Hepatocyte (in vitro differentiated cells): Measurements from ENCODE around the gene FBXO41. TPM values are rescaled to one million over a fixed set of nuclear protein-coding genes. Genes with fewer than 3 reads are reported as not detected.

ENCODE experiments used
- DNase-seq: peaks from one replicate; pipeline ENCODE4 v3.0.0-alpha.2; 2016; ENCODE audit warnings: low spot score
- H2AFZ ChIP-seq: fragments of 200-600 bp; sonication (generic); 2 replicates; pipeline ENCODE4 v1.6.0; 2016; ENCODE audit warnings: antibody characterized with exemption, mild to moderate bottlenecking
- H3K27ac ChIP-seq: fragments of 200-600 bp; sonication (generic); 2 replicates; pipeline ENCODE4 v1.5.1; 2016; ENCODE audit warnings: mild to moderate bottlenecking
- H3K27me3 ChIP-seq: fragments of 200-600 bp; sonication (generic); 2 replicates; pipeline ENCODE4 v1.6.1; 2016
- H3K36me3 ChIP-seq: fragments of 200-600 bp; sonication (generic); replicated peaks from 2 replicates; pipeline ENCODE4 v1.5.1; 2016; ENCODE audit warnings: low read depth; ENCODE audit not compliant: insufficient read depth
- H3K4me1 ChIP-seq: fragments of 200-600 bp; sonication (generic); 2 replicates; pipeline ENCODE4 v1.5.1; 2016; ENCODE audit warnings: mild to moderate bottlenecking, moderate library complexity; ENCODE audit not compliant: insufficient read depth
- H3K4me2 ChIP-seq: fragments of 200-600 bp; sonication (generic); 2 replicates; pipeline ENCODE4 v1.6.0; 2016
- H3K4me3 ChIP-seq: fragments of 200-600 bp; sonication (generic); 2 replicates; pipeline ENCODE4 v1.5.1; 2016; ENCODE audit warnings: mild to moderate bottlenecking
- H3K79me2 ChIP-seq: fragments of 200-600 bp; sonication (generic); 2 replicates; pipeline ENCODE4 v1.6.0; 2017; ENCODE audit warnings: mild to moderate bottlenecking
- H3K9me2 ChIP-seq: fragments of 200-600 bp; sonication (generic); replicated peaks from 2 replicates; pipeline ENCODE4 v1.6.0; 2017; ENCODE audit warnings: mild to moderate bottlenecking; ENCODE audit not compliant: insufficient read depth
- H3K9me3 ChIP-seq: fragments of 200-600 bp; sonication (generic); 2 replicates; pipeline ENCODE4 v1.5.1; 2016; ENCODE audit warnings: low read depth, mild to moderate bottlenecking
- H4K20me1 ChIP-seq: fragments of 200-600 bp; sonication (generic); 2 replicates; pipeline ENCODE4 v1.6.0; 2016; ENCODE audit warnings: mild to moderate bottlenecking; ENCODE audit not compliant: insufficient read depth, poor library complexity, severe bottlenecking
- EZH2 ChIP-seq: fragments of 200-600 bp; sonication (generic); IDR thresholded peaks from 2 replicates; pipeline ENCODE4 v1.6.1; 2016; ENCODE audit warnings: antibody characterized with exemption, mild to moderate bottlenecking, borderline replicate concordance
- EZH2phosphoT487 ChIP-seq: fragments of 200-600 bp; sonication (generic); IDR thresholded peaks from one replicate; pipeline ENCODE4 v1.6.1; 2018; ENCODE audit warnings: antibody characterized with exemption, mild to moderate bottlenecking, low read depth, moderate library complexity; ENCODE audit not compliant: unreplicated experiment, severe bottlenecking
- WGBS: methylation state at CpG from one replicate; pipeline ENCODE4 v1.1.6; 2016; ENCODE audit warnings: low lambda C conversion rate; ENCODE audit errors: missing lambda C conversion rate; 5-methylcytosine and 5-hydroxymethylcytosine counted together
- polyA plus RNA-seq: library from polyadenylated mRNA; unstranded; fragments of >200 nt; fragmentation: Nextera tagmentation; extraction: Ambion mirVana; gene quantifications from 2 replicates; pipeline ENCODE4 v1.2.1, GENCODE V29; 2016
- total RNA-seq: library from RNA; depleted of rRNA; stranded (reverse); fragments of >200 nt; gene quantifications from 2 replicates; pipeline ENCODE4 v1.2.3, GENCODE V29; 2014
- TF ChIP-seq, protein P1 (sequence below): fragments of 200-600 bp; sonication (generic); IDR thresholded peaks from 2 replicates; pipeline ENCODE4 v1.5.1; 2016; ENCODE audit warnings: antibody characterized with exemption, mild to moderate bottlenecking; ENCODE audit not compliant: poor library complexity

FBXO41 gene
- total and polyA plus RNA-seq, 2 experiments from 2014 or later: 1.2 to 2.1 TPM

DNA sequence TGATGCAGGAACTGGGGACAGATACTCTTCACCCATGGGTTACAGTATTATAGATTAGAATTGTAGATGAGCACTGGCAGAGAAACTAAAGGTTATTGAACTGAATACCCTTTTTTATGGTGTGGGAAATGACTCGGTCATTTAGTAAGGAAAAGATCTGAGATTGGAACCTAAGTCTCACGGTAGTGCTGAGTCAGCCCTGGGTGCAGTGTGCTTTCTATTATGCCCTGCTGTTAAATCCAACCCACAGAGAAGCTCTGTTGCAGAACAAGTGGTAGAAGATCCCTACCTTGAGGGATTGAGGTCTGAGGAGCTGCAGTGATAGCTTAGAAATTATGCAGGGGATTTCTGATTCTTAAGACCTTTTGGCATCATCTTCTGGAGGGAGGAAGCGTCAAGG lies 37.4 kb downstream of the FBXO41 start:
- H3K4me3 ChIP-seq: no peak overlapping the region
- WGBS: 95% methylated on average over 3 of the region's 3 CpGs
- H3K36me3 ChIP-seq: no peaks in the 10 kb centered on the region
- TF ChIP-seq EZH2phosphoT487 (no peak), EZH2 (no peak)
- TF ChIP-seq, protein P1, sequence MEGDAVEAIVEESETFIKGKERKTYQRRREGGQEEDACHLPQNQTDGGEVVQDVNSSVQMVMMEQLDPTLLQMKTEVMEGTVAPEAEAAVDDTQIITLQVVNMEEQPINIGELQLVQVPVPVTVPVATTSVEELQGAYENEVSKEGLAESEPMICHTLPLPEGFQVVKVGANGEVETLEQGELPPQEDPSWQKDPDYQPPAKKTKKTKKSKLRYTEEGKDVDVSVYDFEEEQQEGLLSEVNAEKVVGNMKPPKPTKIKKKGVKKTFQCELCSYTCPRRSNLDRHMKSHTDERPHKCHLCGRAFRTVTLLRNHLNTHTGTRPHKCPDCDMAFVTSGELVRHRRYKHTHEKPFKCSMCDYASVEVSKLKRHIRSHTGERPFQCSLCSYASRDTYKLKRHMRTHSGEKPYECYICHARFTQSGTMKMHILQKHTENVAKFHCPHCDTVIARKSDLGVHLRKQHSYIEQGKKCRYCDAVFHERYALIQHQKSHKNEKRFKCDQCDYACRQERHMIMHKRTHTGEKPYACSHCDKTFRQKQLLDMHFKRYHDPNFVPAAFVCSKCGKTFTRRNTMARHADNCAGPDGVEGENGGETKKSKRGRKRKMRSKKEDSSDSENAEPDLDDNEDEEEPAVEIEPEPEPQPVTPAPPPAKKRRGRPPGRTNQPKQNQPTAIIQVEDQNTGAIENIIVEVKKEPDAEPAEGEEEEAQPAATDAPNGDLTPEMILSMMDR: no peak
- no peaks in the 10 kb centered on the region for H3K9me3 ChIP-seq
- no peaks in the 10 kb centered on the region for H3K27me3 ChIP-seq
- H3K79me2 ChIP-seq: peaks cover 21% of the 10 kb centered on the region
- no peaks in the 10 kb centered on the region for H3K4me1 ChIP-seq
- H4K20me1 ChIP-seq: peaks cover 32% of the 10 kb centered on the region
- no peaks in the 10 kb centered on the region for H3K9me2 ChIP-seq
- H2AFZ ChIP-seq: no peak overlapping the region
- no peak for DNase-seq
- no peak overlapping the region for H3K4me2 ChIP-seq
- no peak overlapping the region for H3K27ac ChIP-seq

DNA sequence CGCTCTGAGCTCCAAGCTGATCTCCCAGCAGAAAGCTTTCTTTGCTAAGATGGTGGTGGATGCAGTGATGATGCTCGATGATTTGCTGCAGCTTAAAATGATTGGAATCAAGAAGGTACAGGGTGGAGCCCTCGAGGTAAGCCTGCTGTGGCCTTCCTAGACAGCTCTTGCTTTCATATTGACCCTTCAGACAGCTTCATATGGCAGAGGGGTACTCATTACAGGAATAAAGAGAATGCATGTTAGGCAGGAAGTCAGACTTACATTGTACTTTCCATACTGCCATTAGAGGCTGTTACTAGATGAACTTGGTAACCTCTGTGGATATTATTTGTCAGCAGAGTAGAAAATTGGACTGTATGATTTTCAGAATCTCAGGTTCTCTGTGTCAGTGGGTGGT lies 39.7 kb downstream of the FBXO41 start:
- DNase-seq: no peak
- H2AFZ ChIP-seq: no peak overlapping the region
- no peaks in the 10 kb centered on the region for H3K9me2 ChIP-seq
- WGBS: 93% methylated on average over 3 of the region's 3 CpGs
- peaks cover 50% of the 10 kb centered on the region for H4K20me1 ChIP-seq
- no peaks in the 10 kb centered on the region for H3K4me1 ChIP-seq
- TF ChIP-seq EZH2 (no peak), EZH2phosphoT487 (no peak)
- TF ChIP-seq, protein P1: no peak
- no peak overlapping the region for H3K4me3 ChIP-seq
- H3K79me2 ChIP-seq: peaks cover 40% of the 10 kb centered on the region
- H3K36me3 ChIP-seq: no peaks in the 10 kb centered on the region
- no peaks in the 10 kb centered on the region for H3K9me3 ChIP-seq
- no peak overlapping the region for H3K4me2 ChIP-seq
- no peak overlapping the region for H3K27ac ChIP-seq
- H3K27me3 ChIP-seq: no peaks in the 10 kb centered on the region

GRCh38 chr2:73243884-73244570 lies 40.3 kb downstream of the FBXO41 start:
- TF ChIP-seq EZH2phosphoT487 (no peak), EZH2 (no peak)
- TF ChIP-seq, protein P1: no peak
- Histone ChIP-seq H2AFZ (no peak overlapping the region), H3K36me3 (no peaks in the 10 kb centered on the region), H3K27ac (no peak overlapping the region), H3K9me3 (no peaks in the 10 kb centered on the region), H4K20me1 (peaks cover 54% of the 10 kb centered on the region), H3K4me2 (no peak overlapping the region), H3K27me3 (no peaks in the 10 kb centered on the region), H3K79me2 (peaks cover 46% of the 10 kb centered on the region), H3K9me2 (no peaks in the 10 kb centered on the region), H3K4me3 (no peak overlapping the region), H3K4me1 (no peaks in the 10 kb centered on the region)
- 52% methylated on average over 5 of the region's 5 CpGs for WGBS
- DNase-seq: no peak
